ENCODE results near the gene RELN. TPM values are rescaled to one million over a fixed set of nuclear protein-coding genes. Genes with fewer than 3 reads are reported as not detected.

Gene RELN
- total and polyA plus RNA-seq, 11 donors = 0.16 to 3.5 (median 1.3) TPM

DNA sequence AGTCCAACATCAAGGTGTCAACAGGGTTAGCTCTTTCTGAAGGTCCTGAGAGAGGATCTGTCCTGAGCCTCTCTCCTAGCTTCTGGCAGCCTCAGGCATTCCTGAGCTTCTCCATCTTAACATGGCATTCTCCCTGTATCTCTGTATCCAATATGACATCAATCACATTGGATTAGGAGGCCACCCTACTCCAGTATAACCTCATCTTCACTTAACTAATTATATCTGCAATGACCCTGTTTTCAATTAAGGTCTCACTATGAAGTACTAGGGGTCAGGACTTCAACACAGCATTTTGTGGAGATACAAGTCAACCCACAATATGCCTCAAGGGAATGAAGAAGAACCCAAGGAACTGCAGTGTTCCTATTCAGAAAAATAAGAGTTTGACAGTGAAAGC is 133.8 kb downstream of the RELN start:
- H3K4me3 ChIP-seq = no peak overlapping the region
- no peak overlapping the region for H3K27ac ChIP-seq
- ATAC-seq (no peak), DNase-seq (no peak)
- no peaks in the 10 kb centered on the region for H3K4me1 ChIP-seq
- H3K9me3 ChIP-seq = peaks cover 0 to 2% (median 0%) of the 10 kb centered on the region in 12 donors
- H3K27me3 ChIP-seq = no peaks in the 10 kb centered on the region
- TF ChIP-seq POLR2A (IDR thresholded peaks at IDR 0.05) (no peak), CTCF (IDR thresholded peaks at IDR 0.05) (no peak)
- intact Hi-C loops (cut with DNase I) = no loop called here
- H3K36me3 ChIP-seq = no peaks in the 10 kb centered on the region

- Histone ChIP-seq H3K27ac (no peak overlapping the region), H3K4me3 (no peak overlapping the region), H3K9me3 (peaks cover 0 to 4% (median 0%) of the 10 kb centered on the region in 12 donors), H3K4me1 (no peaks in the 10 kb centered on the region), H3K36me3 (no peaks in the 10 kb centered on the region), H3K27me3 (no peaks in the 10 kb centered on the region)
- TF ChIP-seq CTCF (IDR thresholded peaks at IDR 0.05) (no peak), POLR2A (IDR thresholded peaks at IDR 0.05) (no peak)
- WGBS, 4 donors = 77 to 83% (median 80%) methylated on average over 3 of the region's 3 CpGs
- ATAC-seq = no peak
- intact Hi-C loops (cut with DNase I) = no loop called here
- no peak for DNase-seq
Observed at GRCh38 chr7:103854611-103855010, 134.8 kb downstream of the RELN start.

DNA sequence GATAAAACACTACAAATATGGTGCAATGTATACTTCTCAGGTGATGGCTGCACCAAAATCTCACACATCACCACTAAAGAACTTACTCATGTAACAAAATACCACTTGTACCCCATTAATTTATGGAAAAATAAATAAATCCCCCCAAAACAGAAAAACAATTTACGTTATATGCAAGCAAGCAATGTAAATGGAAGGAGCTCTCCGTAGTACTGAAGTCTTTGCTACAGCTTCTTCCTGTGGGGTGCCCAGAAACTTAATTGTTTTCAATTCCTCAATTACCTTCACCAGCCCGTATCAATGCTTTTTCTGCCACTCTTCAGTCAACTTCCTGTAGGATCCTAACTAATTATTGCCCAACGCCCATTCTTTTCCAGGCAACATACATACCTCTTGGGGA is 138.1 kb downstream of the RELN start:
- Histone ChIP-seq H3K27me3 (no peaks in the 10 kb centered on the region), H3K36me3 (no peaks in the 10 kb centered on the region), H3K27ac (no peak overlapping the region), H3K4me1 (no peaks in the 10 kb centered on the region), H3K4me3 (no peak overlapping the region), H3K9me3 (peaks cover 0 to 4% (median 0%) of the 10 kb centered on the region in 12 donors)
- ATAC-seq (no peak), DNase-seq (no peak)
- intact Hi-C loops (cut with DNase I) = no loop called here
- no peak for TF ChIP-seq CTCF (IDR thresholded peaks at IDR 0.05)
- TF ChIP-seq POLR2A (IDR thresholded peaks at IDR 0.05) = no peak
- 55 to 68% (median 56%) methylated on average over 4 of the region's 4 CpGs for WGBS, 4 donors

DNA sequence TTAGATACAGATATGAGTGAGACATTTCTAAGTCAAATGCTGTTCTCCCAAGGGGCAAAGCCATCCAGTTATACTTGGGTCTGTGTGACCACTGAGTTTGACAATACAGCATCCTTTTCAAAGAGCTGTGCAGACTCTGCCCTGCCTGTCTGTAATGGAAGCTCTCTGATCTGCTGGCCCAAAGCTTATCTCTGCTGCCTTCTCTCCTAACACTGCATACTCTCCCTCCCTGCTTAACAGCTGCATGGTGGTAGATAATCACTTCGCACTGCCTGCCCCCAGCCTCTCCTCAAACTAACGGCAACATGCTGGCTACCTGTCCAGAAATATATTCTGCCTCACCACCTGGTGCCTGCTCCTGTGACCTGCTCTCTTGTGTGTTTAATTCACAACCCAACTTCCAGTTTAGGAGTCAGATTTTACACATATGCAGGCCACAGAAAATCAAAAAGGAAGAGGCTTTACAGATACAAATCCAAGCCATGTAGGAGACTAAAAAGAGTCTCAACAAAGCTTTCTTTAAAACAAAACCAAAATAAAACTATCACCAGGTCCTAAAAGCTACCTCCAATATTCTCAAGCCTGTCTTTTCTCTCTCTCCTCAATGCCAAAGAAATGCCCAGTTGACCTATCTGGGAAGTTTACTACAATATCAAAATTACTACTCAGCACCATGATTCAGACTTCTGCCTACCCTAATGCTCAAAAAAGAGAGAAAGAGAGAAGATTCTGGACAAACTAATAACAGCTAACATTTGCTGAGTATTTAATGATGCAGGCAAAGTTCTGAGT is 145.6 kb downstream of the RELN start:
- Histone ChIP-seq H3K27me3 (no peaks in the 10 kb centered on the region), H3K27ac (no peak overlapping the region), H3K4me1 (no peaks in the 10 kb centered on the region), H3K4me3 (no peak overlapping the region), H3K36me3 (no peaks in the 10 kb centered on the region), H3K9me3 (peaks cover 0 to 6% (median 0%) of the 10 kb centered on the region in 12 donors)
- WGBS, 4 donors = 13 to 26% (median 19%) methylated on average over 2 of the region's 2 CpGs
- intact Hi-C loops (cut with DNase I) = no loop called here
- ATAC-seq (no peak), DNase-seq (no peak)
- TF ChIP-seq POLR2A (IDR thresholded peaks at IDR 0.05) (no peak), CTCF (IDR thresholded peaks at IDR 0.05) (no peak)

Measured in heart left ventricle (tissue), 16 donors.